ENCODE measurements around the gene PCDHA6.

DNA sequence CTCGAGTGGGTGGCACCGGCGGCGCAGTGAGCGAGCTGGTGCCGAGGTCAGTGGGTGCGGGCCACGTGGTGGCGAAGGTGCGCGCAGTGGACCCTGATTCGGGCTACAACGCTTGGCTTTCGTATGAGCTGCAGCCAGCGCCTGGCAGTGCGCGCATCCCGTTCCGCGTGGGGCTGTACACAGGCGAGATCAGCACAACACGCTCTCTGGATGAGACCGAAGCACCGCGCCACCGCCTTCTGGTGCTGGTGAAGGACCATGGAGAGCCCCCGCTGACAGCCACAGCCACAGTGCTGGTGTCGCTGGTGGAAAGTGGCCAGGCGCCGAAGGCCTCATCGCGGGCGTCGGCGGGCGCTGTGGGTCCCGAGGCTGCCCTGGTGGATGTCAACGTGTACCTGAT, 4.3 kb upstream of the PCDHA6 start:
- TF ChIP-seq POLR2AphosphoS5 (IDR thresholded peaks at IDR 0.05; ENCODE audit: insufficient read depth in 1 of 2, low read depth in 1 of 2) (no peak), POLR2A (IDR thresholded peaks at IDR 0.05) (no peak)
- TF ChIP-seq, protein P1, sequence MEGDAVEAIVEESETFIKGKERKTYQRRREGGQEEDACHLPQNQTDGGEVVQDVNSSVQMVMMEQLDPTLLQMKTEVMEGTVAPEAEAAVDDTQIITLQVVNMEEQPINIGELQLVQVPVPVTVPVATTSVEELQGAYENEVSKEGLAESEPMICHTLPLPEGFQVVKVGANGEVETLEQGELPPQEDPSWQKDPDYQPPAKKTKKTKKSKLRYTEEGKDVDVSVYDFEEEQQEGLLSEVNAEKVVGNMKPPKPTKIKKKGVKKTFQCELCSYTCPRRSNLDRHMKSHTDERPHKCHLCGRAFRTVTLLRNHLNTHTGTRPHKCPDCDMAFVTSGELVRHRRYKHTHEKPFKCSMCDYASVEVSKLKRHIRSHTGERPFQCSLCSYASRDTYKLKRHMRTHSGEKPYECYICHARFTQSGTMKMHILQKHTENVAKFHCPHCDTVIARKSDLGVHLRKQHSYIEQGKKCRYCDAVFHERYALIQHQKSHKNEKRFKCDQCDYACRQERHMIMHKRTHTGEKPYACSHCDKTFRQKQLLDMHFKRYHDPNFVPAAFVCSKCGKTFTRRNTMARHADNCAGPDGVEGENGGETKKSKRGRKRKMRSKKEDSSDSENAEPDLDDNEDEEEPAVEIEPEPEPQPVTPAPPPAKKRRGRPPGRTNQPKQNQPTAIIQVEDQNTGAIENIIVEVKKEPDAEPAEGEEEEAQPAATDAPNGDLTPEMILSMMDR (IDR thresholded peaks at IDR 0.05) = no peak
